ENCODE results near the gene ZFYVE28.

DNA sequence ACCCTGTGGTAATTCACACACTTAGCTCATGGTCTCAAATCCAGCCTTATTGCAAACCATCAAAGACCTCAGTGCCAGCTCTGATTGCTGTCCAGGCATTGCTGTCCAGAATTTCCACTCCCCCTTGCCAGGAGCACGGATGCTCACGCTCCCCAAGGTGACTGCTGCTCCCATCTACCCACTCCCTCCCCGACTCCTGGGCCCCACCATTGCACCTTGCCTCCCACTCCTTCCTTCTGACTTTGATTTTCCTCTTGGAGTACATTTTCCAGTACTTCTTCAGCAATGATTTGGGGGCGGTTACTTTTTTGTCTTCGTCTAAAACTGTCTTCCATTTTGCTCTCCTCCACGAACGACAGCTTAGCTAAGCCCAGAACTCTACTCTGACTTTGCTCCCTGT is 11.5 kb downstream of the ZFYVE28 start:
- TF ChIP-seq, protein P1, sequence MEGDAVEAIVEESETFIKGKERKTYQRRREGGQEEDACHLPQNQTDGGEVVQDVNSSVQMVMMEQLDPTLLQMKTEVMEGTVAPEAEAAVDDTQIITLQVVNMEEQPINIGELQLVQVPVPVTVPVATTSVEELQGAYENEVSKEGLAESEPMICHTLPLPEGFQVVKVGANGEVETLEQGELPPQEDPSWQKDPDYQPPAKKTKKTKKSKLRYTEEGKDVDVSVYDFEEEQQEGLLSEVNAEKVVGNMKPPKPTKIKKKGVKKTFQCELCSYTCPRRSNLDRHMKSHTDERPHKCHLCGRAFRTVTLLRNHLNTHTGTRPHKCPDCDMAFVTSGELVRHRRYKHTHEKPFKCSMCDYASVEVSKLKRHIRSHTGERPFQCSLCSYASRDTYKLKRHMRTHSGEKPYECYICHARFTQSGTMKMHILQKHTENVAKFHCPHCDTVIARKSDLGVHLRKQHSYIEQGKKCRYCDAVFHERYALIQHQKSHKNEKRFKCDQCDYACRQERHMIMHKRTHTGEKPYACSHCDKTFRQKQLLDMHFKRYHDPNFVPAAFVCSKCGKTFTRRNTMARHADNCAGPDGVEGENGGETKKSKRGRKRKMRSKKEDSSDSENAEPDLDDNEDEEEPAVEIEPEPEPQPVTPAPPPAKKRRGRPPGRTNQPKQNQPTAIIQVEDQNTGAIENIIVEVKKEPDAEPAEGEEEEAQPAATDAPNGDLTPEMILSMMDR (conservative IDR thresholded peaks at IDR 0.05) = no peak
- TF ChIP-seq EZH2 (IDR thresholded peaks at IDR 0.05; ENCODE audit: low read depth) = no peak
